Subcutaneous adipose tissue (tissue), 4 donors: ENCODE data around the gene C2CD4A. TPM values are rescaled to one million over a fixed set of nuclear protein-coding genes. Genes with fewer than 3 reads are reported as not detected.

Experiments
- total RNA-seq, 4 donors: library from RNA; depleted of rRNA; stranded (reverse); fragments of >200 nt; gene quantifications; one replicate each; pipeline ENCODE4 v1.1.0, GENCODE V29; 2016
- TF ChIP-seq, protein P1 (sequence below): fragments of 450-650 bp; IDR thresholded peaks from one replicate; pipeline ENCODE4 v1.5.1; 2016; ENCODE audit warnings: low read depth, mild to moderate bottlenecking, control low read depth, antibody characterized with exemption, moderate library complexity

The C2CD4A gene
- total RNA-seq, 4 donors from 2014 or later = not detected

- TF ChIP-seq, protein P1, sequence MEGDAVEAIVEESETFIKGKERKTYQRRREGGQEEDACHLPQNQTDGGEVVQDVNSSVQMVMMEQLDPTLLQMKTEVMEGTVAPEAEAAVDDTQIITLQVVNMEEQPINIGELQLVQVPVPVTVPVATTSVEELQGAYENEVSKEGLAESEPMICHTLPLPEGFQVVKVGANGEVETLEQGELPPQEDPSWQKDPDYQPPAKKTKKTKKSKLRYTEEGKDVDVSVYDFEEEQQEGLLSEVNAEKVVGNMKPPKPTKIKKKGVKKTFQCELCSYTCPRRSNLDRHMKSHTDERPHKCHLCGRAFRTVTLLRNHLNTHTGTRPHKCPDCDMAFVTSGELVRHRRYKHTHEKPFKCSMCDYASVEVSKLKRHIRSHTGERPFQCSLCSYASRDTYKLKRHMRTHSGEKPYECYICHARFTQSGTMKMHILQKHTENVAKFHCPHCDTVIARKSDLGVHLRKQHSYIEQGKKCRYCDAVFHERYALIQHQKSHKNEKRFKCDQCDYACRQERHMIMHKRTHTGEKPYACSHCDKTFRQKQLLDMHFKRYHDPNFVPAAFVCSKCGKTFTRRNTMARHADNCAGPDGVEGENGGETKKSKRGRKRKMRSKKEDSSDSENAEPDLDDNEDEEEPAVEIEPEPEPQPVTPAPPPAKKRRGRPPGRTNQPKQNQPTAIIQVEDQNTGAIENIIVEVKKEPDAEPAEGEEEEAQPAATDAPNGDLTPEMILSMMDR = no peak
Measured at GRCh38 chr15:62075595-62076277, 9.0 kb downstream of the C2CD4A start.

- TF ChIP-seq, protein P1 = no peak
Measured at GRCh38 chr15:62079594-62079993, 12.8 kb downstream of the C2CD4A start.

DNA sequence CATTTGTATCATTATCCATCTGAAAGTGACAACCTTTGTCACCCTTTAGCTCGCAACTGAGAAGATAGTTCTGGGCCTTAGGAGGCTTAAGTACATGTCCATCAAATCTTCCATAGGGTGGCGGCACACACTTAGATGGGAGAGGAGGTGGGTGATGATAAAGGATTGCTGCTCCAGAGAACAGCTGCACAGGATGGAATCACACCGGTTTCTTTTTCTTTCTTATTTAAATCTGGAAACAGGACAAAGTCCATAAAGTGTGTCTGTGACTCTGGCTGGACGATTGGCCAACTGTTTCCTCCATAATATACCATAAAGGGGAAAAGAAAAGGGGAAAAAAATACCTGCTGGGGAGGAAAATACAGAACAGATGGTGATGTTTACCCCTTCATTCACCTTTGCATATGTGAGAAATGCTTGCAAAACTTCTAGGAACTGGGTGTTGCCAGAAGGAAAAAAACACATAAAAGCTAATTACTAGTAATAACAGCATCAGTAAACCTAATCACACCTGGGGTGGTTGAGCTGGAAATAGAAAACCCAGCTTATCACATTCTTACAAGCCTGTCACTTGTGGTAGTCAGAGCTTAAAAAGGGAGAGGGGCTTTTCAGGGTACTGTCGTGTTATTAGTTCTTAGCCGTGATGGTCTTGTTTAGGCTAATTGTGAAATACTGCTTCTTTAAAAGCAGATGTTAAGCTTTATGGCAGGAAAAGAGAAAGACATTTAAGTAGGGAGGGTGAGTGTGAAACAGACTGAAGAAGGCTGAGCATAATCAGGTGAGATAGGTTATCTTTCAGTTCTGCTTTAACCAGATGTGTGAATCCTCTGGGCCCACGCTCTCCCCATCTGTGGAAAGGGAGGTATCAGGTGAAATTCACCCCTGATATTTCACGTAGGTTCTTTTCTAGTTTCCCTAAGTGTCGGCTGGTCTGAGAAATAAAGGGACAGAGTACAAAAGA is 16.7 kb downstream of the C2CD4A start:
- TF ChIP-seq, protein P1 = no peak

DNA sequence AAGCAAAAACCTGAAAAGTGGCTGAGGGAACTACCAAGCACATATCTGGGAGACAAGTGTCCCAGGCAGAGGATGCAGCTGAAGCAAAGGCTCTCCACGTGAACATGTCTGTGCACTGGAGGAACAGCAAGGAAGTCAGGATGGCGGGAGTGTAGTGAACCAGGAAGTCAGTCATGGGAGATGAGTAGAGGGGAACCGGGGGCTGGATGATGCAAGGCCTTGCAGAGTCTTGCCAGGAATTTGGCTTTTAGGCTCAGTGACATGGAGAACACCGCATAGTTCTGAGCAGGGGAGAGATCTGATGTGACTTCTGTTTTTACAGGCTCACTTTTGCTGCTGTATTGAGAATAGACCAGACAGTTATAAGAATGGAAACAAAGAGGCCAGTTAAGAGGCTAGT is 19.0 kb downstream of the C2CD4A start:
- TF ChIP-seq, protein P1 = no peak

GRCh38 chr15:62087671-62088352 is 21.0 kb downstream of the C2CD4A start:
- TF ChIP-seq, protein P1 = no peak

DNA sequence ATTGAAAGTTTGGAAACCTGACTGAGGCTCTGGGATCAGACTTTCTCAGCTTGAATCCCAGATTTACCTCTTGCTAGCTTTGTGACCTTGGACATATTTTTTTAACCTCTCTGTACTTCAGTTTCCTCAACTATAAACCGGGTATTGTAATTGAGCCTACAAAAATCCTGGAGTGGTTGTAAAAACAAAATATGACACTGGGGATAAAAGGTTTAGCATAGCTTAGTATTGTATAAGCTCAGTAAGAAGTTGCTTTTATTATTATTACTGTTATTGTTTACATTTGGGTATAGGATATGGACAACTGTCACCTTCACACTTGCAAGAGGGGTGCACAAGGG is 21.5 kb downstream of the C2CD4A start:
- TF ChIP-seq, protein P1 = no peak

DNA sequence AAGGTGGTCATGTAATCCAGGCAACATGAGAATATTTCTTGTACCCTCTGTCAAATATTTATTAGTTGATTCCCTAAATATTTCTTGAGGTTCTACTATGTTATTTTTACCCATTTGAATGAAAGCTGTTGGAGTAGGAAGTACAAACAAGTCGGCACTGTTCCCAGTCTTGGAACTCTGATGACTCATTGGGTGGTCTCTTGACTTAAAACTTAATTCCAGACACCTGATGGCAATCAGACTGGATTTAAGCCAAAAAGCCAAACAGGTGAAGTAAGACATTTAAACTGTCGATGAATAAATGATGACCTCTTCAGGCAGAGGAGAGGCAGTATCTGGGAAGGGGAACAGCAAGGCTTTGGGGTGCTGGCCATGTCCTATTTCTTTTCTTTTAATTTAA is 22.8 kb downstream of the C2CD4A start:
- TF ChIP-seq, protein P1 = no peak
